Right forelimb (tissue), 1 donor: ENCODE measurements around the gene GDAP1L1.
A peak's percentile ranks its signal among the peaks of the same experiment; 100 is the strongest.
"Not testable (repeated sequence)": the region's sequence is repeated elsewhere in the genome, so short reads cannot be mapped to it uniquely, and the experiment has no call there.

Source experiments
- DNase-seq: peaks from one replicate; pipeline ENCODE4 v3.0.0-alpha.2; 2018

GDAP1L1 gene

DNA sequence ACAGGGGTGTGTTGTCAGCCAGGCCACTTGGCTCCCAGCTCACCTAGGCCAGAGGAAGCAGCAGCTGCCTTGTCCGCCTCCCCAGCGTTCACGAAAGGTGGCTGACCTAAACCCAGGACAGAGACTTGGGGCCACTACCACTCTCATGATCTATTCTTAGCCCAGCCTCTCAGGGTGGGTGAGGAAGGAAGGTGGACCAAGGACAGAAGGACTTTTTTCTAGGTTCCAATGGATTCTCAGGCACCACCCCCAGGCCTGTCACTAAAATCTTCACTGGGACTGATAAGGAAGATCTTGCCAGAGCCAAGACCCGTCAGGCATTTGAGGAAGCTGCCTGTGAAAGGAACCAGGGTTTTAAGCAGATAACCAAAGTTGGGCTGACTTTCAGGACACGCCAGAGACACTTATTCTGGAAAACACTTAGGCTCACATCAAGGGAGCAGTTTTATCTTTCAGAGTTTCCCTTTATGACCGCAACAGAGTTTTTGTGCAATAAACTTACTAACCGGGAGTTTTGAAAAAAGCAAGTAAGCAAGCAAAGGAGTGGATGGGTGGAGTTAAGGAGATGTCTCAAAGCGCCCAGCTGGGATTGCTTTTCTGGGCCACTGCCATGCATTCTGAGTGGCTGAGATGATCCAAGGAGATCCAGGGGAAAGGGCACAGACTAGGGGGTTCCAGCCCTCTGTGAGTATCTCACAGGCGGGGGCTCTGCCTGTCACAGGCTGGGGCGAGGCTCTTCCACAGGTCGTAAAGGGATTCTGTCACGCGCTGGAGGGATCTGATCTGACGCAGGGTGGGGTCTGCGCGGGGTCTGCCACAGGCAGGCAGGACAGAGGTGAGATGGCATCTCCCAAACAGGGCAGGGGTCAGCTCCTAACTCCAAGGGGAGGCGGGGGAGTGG, 62.9 kb downstream of the GDAP1L1 start:
- no peak for DNase-seq

DNA sequence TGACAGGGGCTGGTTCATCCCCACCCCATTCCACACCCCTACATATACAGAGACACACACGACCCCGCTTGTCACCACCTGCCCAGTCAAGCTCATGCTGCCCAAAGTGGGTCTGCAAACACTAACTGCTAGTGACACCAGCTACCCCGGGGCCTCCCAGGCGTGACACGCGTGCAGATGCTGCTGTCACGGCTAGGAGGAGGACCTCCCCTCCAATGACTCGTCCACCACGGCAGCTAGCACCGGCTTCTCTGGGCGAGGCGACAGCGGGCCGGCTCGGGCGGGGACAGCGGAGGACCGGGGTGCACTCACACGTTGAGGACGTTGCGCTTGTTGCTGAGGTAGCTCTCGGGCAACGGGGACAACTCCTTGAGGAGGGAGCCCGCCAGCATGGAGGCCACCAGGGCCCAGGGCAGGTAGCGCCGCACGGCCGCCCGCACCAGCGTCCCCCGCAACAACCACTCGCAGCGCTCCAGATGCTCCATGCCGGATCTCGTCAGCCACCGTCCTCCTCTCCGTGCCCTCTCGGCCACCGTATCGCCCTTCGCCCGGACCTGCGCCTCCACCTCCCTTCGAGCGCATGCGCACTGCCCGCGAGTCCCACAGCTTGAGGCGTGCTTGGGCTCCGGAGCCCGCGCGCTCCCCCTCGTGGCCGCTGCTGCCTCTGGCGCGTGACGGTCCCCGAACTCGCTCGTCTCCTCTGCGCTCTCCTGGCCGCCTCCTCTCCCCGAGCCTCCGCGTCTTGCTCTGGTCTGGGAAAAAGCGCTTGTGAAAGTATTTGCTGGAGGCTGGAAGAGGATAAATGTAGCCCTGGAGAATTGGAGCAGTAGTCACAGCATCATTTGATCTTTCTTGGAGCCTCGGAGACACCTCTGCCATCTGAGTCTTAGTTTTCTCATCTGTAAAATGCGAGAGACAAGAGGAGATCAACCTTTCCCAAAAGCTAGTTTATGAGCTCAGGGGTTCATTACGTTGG, 63.8 kb downstream of the GDAP1L1 start, which contains the start of gene FITM2:
Gene FITM2 (minus strand): TSS at position 539 of the 976 bp plus-strand sequence. CDS start 54 bp downstream, at position 485.
- DNase-seq: peak; percentile 99

DNA sequence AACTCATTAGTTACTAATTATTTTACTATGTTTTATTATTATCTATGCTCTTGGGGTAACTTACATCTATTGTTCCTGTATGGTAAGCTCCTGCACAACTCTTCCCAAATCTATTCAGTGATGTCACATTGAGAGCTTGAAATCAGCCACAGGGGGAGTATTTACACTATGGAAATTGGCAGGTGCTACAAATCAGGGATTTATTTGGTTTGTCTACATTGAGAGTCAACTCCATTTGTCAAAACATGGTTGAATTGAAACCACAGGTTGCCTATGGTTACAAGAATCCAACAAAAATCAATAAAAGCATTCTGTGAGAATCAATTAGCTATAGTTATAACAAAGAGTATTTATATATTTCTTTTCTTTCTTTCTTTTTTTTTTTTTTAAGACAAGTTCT, 67.8 kb downstream of the GDAP1L1 start:
- no peak for DNase-seq

DNA sequence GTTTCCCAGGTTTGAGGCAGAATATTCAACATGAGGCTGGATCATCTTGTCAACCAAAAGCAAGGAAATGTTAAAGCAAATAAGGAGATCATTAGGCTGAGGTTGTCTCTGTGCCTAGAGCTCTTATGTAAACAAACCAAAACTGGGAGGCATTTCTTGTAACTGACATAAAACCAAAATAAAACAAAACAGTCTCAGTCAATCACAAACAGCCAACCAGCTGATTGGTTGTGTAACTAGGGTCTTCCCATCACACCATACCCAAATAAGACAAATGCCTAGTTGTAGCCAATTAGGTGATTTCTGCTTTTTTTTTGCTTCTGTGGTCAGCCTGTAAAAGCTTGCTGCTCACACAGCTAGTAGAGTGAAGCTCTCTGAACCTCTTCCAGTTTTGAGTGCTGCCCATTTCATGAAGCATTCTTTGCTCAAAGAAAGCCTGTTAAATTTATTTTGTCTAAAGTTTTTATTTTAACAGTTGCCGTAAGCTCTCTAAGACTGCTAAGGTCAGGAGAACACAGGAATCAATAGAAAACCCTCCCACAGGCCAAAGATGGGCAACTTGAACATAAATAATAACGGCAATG, 72.8 kb downstream of the GDAP1L1 start:
- DNase-seq: no peak

DNA sequence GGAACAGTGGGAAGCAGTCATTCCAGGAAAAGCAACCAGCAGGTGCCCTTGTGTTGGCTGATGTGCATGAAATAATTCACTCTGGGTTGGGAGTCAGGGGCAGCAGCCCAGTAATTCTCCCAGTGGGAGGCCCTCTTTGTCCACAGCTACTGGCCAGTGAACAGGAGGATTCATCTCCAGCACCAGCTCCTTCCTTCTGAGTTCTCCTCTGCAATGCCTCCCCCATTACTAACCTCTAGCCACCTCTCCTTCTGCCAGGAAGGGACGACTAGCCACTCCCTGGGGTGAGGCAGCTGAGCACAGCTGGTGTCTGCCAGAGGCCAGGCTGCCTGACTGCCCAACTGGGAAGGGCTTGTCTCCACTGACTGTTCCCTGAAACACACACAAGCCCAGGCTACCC, 77.2 kb downstream of the GDAP1L1 start:
- no peak for DNase-seq

DNA sequence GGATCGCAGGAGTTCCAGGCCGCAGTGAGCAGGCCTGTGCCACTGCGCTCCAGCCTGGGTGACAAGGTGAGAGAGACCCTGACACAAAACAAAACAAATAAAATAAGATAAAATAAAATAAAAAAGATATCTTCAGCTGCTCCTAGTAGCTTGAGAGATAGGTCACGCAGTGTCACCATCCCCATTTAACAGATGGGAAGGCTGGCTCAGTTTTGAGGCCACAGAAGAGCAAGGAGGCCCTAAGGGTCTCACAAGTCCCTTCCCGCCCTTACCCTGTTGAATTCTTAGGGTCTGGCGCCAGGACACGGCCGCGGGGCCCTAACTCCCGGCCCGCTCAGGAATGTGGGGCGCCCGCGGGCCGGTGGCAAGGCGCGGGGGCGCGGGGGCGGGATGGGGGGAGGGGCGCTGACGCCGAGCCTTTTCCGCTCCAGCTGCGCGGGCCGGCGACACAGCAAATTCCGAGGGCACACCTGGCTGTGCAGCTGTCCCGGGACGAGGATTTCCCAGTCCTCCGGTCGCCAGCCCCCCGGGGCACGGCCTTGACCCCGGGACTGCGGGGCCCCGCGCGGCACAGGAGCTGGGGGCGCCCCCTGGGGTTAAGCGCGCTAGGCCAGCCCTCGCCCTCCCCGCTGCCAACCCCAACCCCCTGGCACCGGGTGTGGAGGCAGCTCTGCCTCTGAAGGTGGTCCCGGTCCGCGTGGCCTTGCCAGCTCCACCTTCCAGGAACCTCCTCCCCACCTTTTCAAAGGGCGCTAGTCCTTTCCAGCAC, 79.5 kb downstream of the GDAP1L1 start:
- no peak for DNase-seq

DNA sequence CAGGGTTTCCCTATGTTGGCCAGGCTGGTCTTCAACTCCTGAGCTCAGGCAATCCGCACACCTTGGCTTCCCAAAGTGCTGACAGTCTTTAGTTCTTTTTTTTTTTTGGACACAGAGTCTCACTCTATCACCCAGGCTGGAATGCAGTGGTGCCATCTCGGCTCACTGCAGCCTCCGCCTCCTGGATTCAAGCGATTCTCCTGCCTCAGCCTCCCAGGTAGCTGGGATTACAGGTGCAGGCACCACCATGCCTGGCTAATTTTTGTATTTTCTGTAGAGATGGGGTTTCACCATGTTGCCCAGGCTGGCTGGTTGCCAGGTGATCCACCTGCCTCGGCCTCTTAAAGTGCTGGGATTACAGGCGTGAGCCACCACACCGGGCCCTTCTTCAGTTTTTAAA, 80.6 kb downstream of the GDAP1L1 start:
- DNase-seq: not testable (repeated sequence)

DNA sequence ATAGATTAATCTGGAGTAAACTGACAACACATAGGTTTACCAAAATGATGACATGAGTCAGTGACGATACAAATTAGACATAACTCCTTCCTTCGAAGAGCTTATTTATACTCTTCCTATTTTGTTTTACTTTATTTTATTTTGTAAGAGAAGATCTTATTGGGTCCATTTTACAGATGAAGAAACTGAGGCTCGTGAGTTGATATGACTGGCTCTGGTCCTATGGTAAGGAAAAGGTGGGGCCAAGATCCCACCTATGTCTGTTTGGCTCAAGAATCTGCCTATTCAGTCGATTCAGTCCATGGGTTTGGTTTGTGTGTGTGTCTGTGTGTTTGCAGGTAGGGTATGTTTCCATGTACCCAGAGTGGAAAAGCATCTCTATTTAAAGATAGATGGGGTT, 81.3 kb downstream of the GDAP1L1 start:
- no peak for DNase-seq
